HG03097 (cell line): ENCODE measurements around the gene ZBTB37.
"Not testable (repeated sequence)": the region's sequence is repeated elsewhere in the genome, so short reads cannot be mapped to it uniquely, and the experiment has no call there.

Source experiments
- ATAC-seq: cut with Tn5 transposase; IDR thresholded peaks from one replicate; pipeline ENCODE4 v1.9.1; 2021; ENCODE audit not compliant: unreplicated experiment, low FRiP score

ZBTB37 gene

GRCh38 chr1:173868266-173869020 lies at the start of gene ZBTB37:
Gene ZBTB37 (plus strand): TSS chr1:173868380. CDS start chr1:173870226, 1,846 bp downstream.
- ATAC-seq, result peak; percentile 57

DNA sequence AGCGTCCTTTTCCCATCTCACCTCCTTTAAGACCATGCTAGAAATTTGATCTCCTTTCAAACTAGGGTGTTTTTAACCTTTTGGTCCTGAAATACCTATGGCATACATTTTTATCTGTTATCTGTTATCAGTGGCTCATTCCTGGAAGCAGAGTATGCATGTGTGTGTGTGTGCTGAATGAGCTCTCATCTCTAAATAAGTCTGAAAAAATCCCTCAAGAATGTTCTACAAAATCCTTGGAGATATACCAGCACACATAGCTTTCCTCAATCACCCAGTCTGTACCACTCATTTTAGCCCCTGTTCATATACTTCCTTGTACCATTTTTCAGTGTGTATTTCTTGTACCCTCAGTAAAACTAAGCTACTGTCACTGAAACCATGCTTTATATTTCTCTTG lies 49.7 kb upstream of the ZBTB37 start:
- no peak for ATAC-seq

DNA sequence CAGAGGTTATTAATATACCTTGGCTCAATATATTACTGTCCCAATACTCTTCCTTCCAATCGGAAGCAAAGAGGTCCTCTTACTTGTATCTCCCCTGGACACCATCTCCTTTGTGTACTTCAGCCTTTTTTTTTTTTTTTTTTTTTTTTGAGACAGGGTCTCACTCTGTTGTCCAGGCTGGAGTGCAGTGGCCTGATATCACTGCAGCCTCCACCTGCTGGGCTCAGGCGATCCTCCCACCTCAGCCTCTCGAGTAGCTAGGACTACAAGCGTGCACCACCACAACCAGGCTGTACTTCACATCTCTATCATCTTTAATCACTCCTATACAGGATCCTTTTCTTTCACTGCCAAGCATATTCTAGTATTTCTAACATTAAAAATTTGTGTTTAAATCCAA lies 46.5 kb upstream of the ZBTB37 start:
- ATAC-seq, result no peak

GRCh38 chr1:173823781-173824314 lies 44.3 kb upstream of the ZBTB37 start:
- ATAC-seq, result peak; percentile 43

DNA sequence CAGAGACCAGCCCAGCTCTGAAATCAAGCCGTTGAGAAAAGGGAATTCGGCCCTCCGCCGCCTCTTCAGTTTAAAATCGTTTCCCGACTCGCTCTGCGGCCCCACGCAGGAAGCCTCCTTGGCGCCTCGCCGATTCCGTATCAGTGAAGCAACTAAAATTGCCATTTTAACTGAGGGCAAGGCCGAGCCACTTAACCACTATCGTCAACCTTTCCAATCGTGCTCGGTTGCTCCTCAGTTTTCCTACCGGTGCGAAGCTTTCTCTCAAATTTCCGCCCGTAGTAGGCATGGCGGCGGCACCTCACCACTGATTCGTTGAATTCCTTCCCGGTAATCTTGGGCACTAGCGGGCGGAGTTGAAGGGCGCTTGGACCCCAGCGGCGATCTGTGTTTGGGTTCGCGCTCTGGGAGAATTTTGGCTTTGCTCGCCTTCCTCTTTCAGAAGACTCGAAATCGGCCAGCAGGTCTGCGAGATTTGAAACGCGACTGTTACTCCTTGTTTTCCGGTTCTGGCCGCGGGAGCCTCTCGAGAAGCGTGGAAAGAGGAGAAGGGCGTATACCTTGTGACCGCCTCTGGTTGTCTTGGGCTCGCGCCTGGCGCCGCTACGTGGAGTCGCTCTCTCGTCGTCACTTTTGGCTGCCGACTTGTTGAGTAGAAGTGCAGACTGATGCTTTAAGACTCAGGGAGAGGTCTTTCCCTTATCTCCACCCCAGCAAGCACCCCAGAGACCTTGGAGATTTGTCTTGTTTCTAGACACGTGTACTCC lies 43.7 kb upstream of the ZBTB37 start, which contains the start of the genes CENPL and DARS2:
TSS of gene CENPL (minus strand) at position 569 of the 767 bp plus-strand sequence. CDS start 13,584 bp downstream, outside the sequence.
TSS of gene DARS2 (plus strand) at position 359 of the 767 bp plus-strand sequence. CDS start 557 bp downstream, outside the sequence.
- peak; percentile 89 for ATAC-seq

GRCh38 chr1:173827611-173828010 lies 40.6 kb upstream of the ZBTB37 start:
- no peak for ATAC-seq

DNA sequence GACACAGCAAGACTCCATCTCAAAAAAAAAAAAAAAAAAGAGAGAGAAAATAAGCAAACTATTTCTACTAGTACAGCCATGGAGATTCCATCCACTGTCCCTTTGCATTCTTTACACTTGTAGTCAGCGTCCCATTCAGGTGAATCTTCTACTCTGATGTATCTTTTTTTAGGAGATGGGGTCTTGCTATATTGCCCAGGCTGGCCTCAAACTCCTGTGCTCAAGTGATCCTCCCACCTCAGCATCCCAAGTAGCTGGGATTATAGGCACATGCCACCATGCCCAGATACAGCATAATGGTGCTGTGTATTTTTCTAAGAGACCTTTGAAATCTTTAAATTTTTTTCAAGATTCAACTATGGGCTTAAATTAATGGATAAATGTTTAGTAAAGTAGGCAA lies 35.4 kb upstream of the ZBTB37 start:
- ATAC-seq, result no peak

GRCh38 chr1:173852105-173852504 lies 16.1 kb upstream of the ZBTB37 start:
- ATAC-seq, result no peak

DNA sequence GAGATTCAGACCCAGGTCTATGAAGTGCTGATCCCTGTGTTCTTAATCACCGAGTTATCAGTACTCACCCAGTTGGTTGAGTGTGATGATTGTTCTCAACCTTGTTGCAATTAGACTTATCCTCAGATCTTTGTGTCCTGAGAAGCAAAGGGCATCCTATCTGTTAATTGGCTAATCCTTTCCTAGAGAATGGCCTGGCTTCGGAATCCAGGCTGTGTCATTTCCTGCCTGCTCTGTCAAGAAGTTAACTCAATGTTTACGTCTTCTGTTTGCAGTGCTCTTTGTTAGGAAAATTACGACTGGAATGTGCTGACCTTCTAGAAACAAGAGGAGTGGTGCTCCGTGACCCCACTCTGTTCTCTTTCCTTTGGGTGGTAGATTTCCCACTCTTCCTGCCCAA lies 15.1 kb upstream of the ZBTB37 start:
- ATAC-seq, result no peak

DNA sequence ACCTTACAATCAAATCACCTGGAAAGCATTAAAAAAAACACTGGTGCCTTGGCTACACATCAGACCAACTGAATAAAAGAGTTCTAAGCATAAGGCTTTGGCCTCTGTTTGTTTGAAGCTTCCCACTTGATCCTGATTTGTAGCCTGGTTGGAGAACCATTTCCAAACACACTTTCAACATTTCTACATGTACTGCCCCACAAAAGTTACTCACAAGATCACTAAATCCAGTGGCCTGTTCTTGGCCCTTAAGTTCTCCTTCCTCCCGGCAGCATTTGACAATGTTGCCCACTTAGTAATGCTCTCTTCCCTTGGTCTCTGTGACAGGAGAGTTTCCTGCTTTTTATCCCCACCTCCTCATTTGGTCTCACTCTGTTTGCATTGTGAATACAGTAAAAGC lies 12.2 kb upstream of the ZBTB37 start:
- no peak for ATAC-seq

DNA sequence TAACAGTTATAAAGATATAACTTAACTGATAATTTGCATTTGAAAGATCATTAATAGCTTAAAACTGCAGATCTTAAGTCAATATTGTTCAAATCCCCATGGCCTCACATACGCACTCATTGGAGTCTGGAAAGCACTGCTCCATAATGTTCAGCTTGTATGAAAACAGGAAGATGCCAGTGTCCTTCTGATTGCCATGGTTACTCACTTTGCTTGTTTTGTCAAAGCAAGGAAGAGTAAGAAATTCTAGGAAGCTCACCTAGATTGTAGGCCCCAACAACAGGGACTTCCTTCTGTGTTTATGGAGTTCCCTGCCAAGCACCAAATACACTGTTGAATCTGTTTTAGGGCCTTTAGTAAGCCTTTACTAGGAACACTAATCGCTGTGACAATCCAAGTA lies 11.3 kb upstream of the ZBTB37 start:
- ATAC-seq, result no peak

- no peak for ATAC-seq
Measured at GRCh38 chr1:173857363-173857917, 10.7 kb upstream of the ZBTB37 start.

GRCh38 chr1:173859547-173859946 lies 8.6 kb upstream of the ZBTB37 start:
- ATAC-seq, result not testable (repeated sequence)

- ATAC-seq, result no peak
Measured at GRCh38 chr1:173860065-173860464, 8.1 kb upstream of the ZBTB37 start.

DNA sequence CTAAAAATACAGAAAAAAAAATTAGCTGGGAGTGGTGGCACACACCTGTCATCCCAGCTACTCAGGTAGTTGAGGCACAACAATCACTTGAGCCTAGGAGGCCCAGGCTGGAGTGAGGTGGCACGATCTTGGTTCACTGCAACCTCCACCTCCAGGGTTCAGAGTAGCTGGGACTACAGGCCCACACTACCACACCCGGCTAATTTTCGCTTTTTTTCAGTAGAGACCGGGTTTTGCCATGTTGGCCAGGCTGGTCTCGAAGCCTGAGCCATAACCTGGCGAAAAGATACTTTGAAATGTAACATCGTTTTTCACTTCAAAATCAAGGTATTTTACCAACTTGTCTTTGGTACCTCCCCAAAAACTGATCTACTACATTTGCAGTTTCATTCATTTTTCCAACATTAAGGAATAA lies 6.4 kb upstream of the ZBTB37 start:
- no peak for ATAC-seq

- ATAC-seq, result not testable (repeated sequence)
Measured at GRCh38 chr1:173862146-173862768, 5.9 kb upstream of the ZBTB37 start.

GRCh38 chr1:173862769-173863223 lies 5.4 kb upstream of the ZBTB37 start:
- no peak for ATAC-seq

- ATAC-seq, result no peak
Measured at GRCh38 chr1:173863224-173864161, 4.7 kb upstream of the ZBTB37 start.

- ATAC-seq, result no peak
Measured at GRCh38 chr1:173864179-173864867, 3.9 kb upstream of the ZBTB37 start.
